Measurements from ENCODE around the gene TMSB15C. TPM values are rescaled to one million over a fixed set of nuclear protein-coding genes. Genes with fewer than 3 reads are reported as not detected.

Gene TMSB15C
- total RNA-seq, 6 experiments from 2014 or later: 0.45 to 0.96 (median 0.70) TPM

GRCh38 chrX:104098919-104099318 is 22.9 kb upstream of the TMSB15C start:
- Mint-ChIP-seq H3K4me3 (no peak overlapping the region), H3K27me3 (ENCODE audit: insufficient read depth) (peaks cover 3% of the 10 kb centered on the region)

DNA sequence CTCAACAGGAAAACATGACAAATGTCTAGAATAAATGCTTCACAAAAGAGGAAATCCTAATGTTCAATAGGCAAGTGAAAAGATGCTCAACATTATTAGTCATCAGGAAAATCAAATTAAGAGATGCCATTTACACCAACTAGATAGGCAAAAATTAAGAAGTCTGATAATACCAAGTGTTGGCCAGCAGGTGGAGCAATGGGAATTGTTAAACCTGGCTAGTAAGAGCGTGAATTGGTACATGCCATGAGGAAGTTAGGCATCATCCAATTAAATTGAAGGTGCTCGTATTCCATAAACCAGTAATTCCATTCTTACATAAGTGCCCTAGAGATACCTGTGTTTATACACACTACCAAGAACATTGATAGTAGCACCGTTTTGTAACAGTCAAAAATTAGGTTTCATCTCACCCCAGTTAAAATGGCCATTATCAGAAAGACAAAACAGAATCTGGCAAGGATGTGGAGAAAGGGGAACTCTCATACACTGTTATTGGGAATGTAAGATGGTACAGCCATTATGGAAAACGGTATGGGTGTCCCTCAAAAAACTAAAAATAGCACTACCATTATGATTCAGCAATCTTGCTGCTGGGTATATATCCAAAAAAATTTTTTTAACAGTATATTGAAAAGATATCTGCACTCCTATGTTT is 22.2 kb upstream of the TMSB15C start:
- DNase-seq: peak; percentile 49
- Mint-ChIP-seq H3K4me1 (ENCODE audit: low read depth) (no peaks in the 10 kb centered on the region), H3K36me3 (ENCODE audit: low read depth) (no peaks in the 10 kb centered on the region), H3K27me3 (ENCODE audit: insufficient read depth) (peaks cover 5% of the 10 kb centered on the region), H3K9me3 (no peaks in the 10 kb centered on the region), H3K27ac (no peak overlapping the region), H3K4me3 (no peak overlapping the region)
- peak; percentile 78 for TF ChIP-seq CTCF (IDR thresholded peaks at IDR 0.05)

More at GRCh38 chrX:104098919-104099318, 22.9 kb upstream of the TMSB15C start:
- Mint-ChIP-seq H3K27ac (no peak overlapping the region), H3K36me3 (ENCODE audit: low read depth) (no peaks in the 10 kb centered on the region), H3K9me3 (no peaks in the 10 kb centered on the region), H3K4me1 (ENCODE audit: low read depth) (no peaks in the 10 kb centered on the region)
- no peak for DNase-seq
- no peak for TF ChIP-seq CTCF (IDR thresholded peaks at IDR 0.05)

GRCh38 chrX:104085919-104086318 is 9.9 kb upstream of the TMSB15C start:
- Mint-ChIP-seq H3K9me3 (no peaks in the 10 kb centered on the region), H3K4me3 (no peak overlapping the region), H3K36me3 (ENCODE audit: low read depth) (no peaks in the 10 kb centered on the region), H3K27ac (no peak overlapping the region), H3K4me1 (ENCODE audit: low read depth) (no peaks in the 10 kb centered on the region), H3K27me3 (ENCODE audit: insufficient read depth) (peaks cover 3% of the 10 kb centered on the region; the same call in 1 of the 2 replicates)
- no peak for DNase-seq
- TF ChIP-seq CTCF (IDR thresholded peaks at IDR 0.05): no peak

DNA sequence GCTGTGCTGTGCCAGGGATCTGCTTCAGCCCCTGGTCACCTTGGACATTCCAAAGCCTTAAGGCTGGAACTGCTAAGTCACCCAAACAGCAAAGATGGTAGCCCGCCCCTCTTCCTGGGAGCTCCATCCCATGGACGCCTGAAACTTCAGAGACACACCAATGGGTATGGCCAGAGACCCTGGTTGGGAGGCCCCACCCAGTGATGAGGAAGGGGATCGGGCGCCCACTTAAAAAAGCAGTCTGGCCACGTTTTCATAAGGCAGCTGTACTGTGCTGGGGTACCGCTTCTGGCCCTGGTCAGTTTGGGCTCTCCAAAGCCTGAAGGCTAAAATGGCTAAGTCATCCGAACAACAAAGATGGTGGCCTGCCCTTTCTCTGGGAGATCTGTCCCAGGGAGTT is 9.4 kb upstream of the TMSB15C start:
- H3K36me3 Mint-ChIP-seq (ENCODE audit: low read depth): no peaks in the 10 kb centered on the region
- no peaks in the 10 kb centered on the region for H3K4me1 Mint-ChIP-seq (ENCODE audit: low read depth)

GRCh38 chrX:104084534-104085277 is 8.7 kb upstream of the TMSB15C start:
- no peaks in the 10 kb centered on the region for H3K4me1 Mint-ChIP-seq (ENCODE audit: low read depth)
- no peak for TF ChIP-seq CTCF (IDR thresholded peaks at IDR 0.05)
- no peaks in the 10 kb centered on the region for H3K9me3 Mint-ChIP-seq
- H3K36me3 Mint-ChIP-seq (ENCODE audit: low read depth): no peaks in the 10 kb centered on the region
- no peak for DNase-seq
- peaks cover 3% of the 10 kb centered on the region; the same call in 1 of the 2 replicates for H3K27me3 Mint-ChIP-seq (ENCODE audit: insufficient read depth)
- no peak overlapping the region for H3K27ac Mint-ChIP-seq
- H3K4me3 Mint-ChIP-seq: no peak overlapping the region

More for the DNA sequence above, 9.4 kb upstream of the TMSB15C start:
- no peak overlapping the region for H3K4me3 Mint-ChIP-seq
- no peak for DNase-seq
- H3K27ac Mint-ChIP-seq: no peak overlapping the region
- no peak for TF ChIP-seq CTCF (IDR thresholded peaks at IDR 0.05)
- H3K27me3 Mint-ChIP-seq (ENCODE audit: insufficient read depth): peaks cover 3% of the 10 kb centered on the region; the same call in 1 of the 2 replicates
- no peaks in the 10 kb centered on the region for H3K9me3 Mint-ChIP-seq

Data from HFFc6 (cell line).